HT-29 (cell line): ENCODE measurements around the gene ANKZF1. TPM values are rescaled to one million over a fixed set of nuclear protein-coding genes. Genes with fewer than 3 reads are reported as not detected.

ENCODE experiments used
- DNase-seq: peaks from one replicate; pipeline ENCODE4 v3.0.0-alpha.2; 2015; ENCODE audit warnings: low spot score
- total RNA-seq: library from RNA; depleted of rRNA; stranded (reverse); fragments of >200 nt; shearing (Covaris generic); gene quantifications from 2 replicates; pipeline ENCODE4 v1.2.3, GENCODE V29; 2014

The ANKZF1 gene
- total RNA-seq, 1 experiment from 2014 or later = 43.4 TPM

GRCh38 chr2:219207884-219208740 is 21.5 kb upstream of the ANKZF1 start:
- DNase-seq = peak; percentile 46

DNA sequence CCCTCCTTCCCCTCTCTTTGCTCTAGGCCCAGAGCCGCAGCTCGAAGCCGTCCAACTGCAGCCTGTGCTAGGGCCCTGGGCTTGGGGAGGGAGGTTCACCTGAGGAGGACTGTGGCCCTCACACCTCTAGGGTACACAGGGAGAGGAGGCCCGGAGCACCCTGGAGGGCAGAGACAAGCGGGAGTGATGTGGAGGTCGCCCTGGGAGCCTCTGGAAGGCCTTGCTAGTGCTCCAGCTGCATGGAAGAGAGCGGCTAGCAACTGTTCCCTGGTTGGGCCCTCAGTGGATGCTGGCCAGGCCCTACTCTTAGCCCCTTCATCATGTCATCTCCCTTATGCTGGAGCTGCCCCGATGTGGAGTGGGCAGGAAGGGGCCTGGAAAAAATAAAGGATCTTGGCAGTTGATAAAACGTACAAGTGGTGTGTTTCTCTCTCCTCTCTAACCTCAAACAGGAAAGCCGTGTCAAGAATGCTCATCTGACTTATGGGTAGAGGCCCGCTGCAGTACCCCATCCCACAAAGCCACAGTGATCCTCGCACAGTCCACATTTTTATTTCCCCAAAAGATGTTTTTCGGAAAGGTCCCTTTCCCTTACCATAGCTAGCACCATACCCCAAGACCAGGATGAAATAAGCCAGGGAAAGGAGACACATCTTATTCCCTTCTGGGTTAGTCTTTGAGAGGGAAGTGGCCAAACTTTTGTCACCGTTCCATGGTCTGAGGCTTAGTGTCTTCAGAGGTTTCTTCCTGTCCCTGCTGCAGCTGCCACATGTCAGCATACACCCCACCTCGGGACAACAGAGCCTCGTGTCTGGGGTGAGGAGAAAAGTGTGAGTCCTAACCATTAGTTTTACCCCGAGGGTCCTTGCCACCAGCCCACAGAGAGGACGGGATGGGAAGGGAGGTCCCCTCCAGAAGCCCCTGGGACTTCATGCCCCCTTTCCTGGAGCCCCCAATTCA is 20.1 kb upstream of the ANKZF1 start:
- DNase-seq = no peak

GRCh38 chr2:219210196-219210885 is 19.3 kb upstream of the ANKZF1 start:
- DNase-seq = no peak

DNA sequence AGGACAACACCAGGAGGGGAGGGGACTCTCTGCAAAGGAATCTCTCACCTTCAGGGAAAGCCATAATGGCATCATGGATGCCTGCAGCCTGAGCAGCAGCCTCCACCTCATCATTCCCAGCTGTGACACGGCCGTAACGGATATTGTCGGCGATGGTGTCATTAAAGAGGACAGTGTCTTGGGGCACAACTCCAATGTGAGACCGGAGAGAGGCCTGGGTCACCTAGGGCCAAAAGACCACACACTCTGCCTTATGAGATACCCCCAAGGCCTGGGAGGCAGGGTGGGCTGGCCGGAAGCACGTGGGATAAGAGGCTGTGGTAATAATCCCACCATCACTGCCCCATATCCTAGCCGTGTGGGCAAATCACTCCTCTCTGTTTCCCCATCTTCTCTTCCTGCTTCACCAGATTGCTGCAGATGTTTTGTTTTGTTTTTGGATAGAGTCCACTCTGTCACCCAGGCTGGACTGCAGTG is 18.7 kb upstream of the ANKZF1 start:
- no peak for DNase-seq

- DNase-seq = no peak
These were observed 16.6 kb upstream of the ANKZF1 start for GRCh38 chr2:219213026-219213415.

- DNase-seq = no peak
These were observed 16.0 kb upstream of the ANKZF1 start for GRCh38 chr2:219213486-219214071.

DNA sequence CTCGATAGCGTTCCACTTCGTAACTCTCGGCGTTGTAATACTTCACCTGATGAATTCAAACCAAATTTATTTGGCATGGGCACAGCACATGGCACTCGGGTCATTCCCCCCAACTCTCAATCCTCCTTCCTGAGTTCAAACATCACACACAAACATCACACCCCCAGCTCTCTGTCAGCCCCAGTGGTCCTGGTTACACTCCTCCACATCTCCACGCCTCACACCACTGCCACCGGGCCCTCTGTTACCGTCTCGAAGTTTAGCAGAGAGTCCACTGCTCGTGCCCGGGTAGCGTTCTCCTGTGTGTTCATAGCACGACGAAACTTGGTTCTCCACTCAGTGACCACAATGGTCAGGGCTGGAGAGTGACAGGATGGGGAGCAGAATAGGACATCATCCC is 15.5 kb upstream of the ANKZF1 start:
- no peak for DNase-seq

GRCh38 chr2:219214786-219215185 is 14.8 kb upstream of the ANKZF1 start:
- DNase-seq = no peak

DNA sequence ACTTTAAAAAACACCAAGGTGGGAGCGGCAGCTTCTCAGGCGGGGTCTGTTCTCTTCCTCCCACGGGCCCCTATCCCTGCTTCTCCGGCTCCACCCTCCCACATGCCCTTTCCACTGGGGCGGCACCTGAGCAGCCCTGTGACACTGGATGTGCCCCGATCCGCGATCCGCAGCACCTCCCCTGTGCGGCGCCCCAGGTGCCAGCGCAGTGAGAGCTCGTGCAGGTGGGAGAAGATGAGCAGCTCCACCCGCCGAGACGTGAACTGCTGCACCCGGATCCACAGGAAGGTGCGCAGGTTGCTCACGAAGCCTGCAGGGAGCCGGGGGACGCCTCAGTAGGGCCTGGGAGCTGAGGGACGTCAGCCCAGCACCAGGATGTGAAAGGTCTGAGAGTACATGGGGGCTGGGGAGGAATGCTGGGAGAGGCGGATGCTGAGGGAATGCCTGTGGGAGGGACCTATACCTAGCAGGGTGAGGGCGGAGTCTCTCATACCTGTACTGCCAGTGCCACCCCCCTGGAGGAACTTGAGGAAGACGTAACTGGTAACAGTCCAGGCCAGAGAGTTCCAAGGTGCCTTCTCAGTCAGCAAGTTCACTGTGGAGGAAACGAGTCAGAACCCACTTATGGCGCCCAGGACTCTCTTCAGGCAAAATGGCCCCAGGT is 13.6 kb upstream of the ANKZF1 start:
- DNase-seq = peak; percentile 76

- DNase-seq = no peak
These were observed 13.1 kb upstream of the ANKZF1 start for GRCh38 chr2:219216535-219216915.

GRCh38 chr2:219218217-219218731 is 11.3 kb upstream of the ANKZF1 start:
- peak; percentile 72 for DNase-seq

- DNase-seq = peak; percentile 89
These were observed 10.6 kb upstream of the ANKZF1 start, which contains the start of gene ABCB6 for GRCh38 chr2:219218732-219219701. Gene ABCB6, minus strand, starts transcription at chr2:219218958. Its CDS starts 285 bp downstream, at chr2:219218673.

GRCh38 chr2:219219784-219220532 is 9.6 kb upstream of the ANKZF1 start:
- no peak for DNase-seq

GRCh38 chr2:219220652-219221402 is 8.8 kb upstream of the ANKZF1 start:
- no peak for DNase-seq

GRCh38 chr2:219221957-219222518 is 7.6 kb upstream of the ANKZF1 start:
- DNase-seq = no peak

DNA sequence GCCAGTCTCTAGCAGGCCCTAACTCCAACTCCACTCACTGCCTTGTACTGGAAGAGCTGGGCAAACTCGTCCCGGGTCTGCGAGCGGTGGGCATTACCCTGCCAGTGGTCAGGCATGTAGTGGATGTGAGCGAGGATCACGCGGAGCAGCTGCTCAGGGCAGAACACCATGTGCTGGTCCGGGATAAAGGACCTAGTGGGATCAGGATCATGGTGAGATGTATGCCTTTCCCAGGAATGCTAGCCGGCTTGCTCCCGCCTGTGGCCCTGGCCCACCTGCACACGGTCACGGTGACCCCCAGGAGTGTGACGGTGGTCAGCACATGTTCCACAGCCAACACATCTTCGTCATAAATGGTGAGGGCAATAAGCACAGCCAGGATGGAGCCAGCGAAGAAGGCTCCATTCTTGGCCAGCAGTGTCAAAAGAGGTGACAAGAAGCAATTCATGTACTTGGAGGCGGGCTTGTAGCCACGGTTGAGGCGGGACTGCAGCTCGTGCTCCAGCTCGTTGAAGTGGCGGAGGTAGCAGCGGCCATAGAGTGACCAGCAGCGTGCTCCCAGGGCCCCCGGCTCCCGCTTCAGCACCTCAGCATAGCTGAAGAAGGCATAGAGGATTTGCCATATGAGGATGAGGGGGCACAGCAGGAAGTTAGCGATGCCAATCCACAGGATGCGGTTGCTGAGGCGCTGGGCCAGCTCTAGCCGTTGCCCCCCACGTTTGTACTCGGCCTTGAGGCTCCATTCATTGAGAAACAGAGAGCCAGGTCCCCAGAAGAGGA is 5.6 kb upstream of the ANKZF1 start:
- no peak for DNase-seq

GRCh38 chr2:219225350-219225749 is 4.3 kb upstream of the ANKZF1 start:
- no peak for DNase-seq
